Fibroblast of peridontal ligament (primary cell): ENCODE results near the gene GPR137C.

Source experiments
- DNase-seq: peaks from one replicate; pipeline ENCODE4 v3.0.0-alpha.2; 2010; ENCODE audit errors: extremely low read depth

GPR137C gene, protein sequence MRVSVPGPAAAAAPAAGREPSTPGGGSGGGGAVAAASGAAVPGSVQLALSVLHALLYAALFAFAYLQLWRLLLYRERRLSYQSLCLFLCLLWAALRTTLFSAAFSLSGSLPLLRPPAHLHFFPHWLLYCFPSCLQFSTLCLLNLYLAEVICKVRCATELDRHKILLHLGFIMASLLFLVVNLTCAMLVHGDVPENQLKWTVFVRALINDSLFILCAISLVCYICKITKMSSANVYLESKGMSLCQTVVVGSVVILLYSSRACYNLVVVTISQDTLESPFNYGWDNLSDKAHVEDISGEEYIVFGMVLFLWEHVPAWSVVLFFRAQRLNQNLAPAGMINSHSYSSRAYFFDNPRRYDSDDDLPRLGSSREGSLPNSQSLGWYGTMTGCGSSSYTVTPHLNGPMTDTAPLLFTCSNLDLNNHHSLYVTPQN

GRCh38 chr14:52552063-52552988, at the start of gene GPR137C, which contains the start of gene TXNDC16:
Gene GPR137C (plus strand): TSS chr14:52552836. CDS start chr14:52553148, 312 bp downstream.
Gene TXNDC16 (minus strand): TSS chr14:52552505. CDS start chr14:52543557, 8,948 bp downstream.
- DNase-seq, result peak; percentile 98

DNA sequence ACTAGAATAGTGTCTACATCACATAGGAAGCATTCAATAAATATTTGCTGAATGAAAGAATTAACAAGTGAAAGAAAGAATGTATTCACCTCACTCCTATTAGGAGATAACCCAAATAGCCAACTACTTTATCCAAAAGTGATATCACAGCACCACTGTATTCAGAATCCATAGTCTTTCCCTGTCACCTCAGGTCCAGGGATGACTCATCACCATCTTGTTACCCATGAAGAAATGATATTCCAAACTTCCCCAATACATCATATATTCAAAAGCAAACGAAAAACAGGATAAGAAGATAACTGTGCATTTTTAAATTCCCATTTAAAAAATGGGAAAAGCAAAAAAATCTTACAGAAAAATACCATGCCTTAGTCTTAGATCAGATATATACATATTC, 39.4 kb upstream of the GPR137C start:
- DNase-seq, result no peak

DNA sequence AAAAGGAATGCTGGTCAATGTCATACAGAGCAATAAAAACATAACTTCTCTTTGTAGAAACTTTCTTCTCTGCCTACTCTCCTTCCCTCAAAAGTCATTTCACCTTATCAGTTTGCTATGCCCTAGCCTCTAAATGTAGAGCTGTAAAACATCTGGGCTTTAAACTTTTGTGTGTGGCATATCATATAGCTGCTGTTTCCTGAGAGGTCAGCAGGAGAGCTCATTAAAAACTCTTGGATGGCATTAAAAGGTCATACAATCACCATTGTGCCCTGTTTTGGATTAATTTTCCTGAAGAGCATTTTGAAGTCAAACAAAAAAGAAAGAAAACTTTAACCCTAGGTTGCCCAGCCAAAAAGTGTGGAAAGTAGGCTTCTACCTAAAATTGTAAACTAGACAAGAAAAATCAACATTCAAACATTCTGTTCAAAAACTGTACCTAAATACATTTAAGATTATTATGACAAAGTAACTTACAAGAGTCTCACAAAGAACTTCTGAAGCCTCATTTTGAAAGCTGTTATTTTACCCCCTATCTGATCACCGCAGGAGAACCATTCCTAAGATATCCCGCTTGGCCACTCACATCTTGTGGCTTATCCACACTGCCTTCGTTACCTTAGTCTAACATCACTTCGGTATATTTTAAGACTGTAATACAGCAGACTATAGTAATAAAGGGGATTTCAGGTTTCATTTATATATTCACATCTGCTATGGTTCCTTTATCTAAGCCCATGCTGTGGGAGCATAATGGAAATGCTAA, 38.4 kb upstream of the GPR137C start:
- no peak for DNase-seq

DNA sequence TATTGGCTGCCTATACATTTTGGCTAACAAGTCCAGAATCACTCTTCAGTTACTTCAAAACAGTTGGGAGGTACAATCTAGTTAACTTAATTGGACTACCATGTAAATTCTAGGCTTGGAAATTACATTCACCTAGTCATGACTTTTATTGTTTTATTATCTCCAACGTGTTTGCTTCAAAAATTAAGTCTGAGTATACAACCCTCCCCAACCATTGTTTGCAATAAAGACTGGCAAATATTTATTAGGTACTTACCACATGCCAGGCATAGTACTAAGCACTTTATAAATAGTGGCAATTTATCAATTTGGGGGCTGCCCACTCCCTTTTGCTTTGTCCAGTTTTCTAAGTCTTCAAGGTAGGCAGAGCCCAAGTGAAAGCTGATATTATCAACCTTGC, 30.6 kb upstream of the GPR137C start:
- no peak for DNase-seq

DNA sequence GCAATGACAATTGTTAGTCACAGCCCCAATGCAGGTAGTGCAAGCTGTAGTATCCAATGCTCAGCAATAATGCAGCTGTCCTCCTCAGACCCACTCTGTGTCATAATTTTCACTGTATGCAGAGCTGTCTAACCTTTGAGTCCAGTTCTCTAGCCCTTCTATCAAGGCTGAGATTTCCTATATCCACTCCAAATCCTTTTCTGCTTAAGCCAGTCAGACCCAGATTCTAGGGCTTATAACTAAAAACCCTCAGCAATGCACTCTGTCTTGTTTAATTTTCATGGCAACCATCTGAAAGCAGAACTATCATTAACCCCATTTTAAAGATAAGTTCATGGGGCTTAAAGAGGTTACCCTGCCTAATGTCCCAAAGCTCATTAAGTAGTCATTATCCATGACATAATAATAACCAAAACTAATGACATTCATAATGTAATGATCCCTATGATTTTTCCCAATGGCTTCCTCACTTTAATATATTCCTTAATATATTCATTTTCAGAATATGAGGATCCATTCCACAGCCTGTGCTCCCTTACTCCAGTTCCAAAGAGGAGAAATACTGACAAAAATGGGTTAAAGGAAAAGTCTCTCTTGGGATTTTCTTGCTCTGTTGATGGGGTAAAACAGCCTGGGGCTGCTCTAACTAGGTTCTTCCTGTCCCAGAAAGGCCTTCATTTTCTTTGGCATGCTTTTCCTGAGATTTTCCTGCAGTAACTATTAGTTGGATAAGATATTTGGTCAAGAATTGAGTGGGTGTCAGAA, 29.9 kb upstream of the GPR137C start:
- no peak for DNase-seq

GRCh38 chr14:52527052-52527451, 25.6 kb upstream of the GPR137C start:
- DNase-seq, result no peak

GRCh38 chr14:52531481-52531880, 21.2 kb upstream of the GPR137C start:
- DNase-seq, result no peak

GRCh38 chr14:52536269-52536668, 16.4 kb upstream of the GPR137C start:
- no peak for DNase-seq

DNA sequence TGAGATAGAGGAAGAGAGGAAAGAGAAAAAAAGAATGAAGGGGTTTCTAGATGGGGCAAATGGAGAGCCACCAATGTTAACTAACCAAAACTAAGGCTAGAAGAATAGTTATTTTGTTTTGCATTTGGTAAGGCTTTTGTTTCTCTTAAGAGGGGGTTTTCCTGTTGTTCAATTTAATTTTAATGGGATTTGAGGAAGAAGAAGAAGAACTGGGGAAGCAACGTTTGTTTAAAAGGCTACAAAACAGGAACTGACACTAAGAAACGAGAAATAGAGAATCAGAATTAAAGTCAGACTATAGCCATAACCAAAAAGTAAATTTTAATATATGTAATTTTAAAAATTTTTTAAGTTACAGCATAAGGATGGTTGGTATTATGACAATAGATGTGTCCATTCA, 14.0 kb upstream of the GPR137C start:
- DNase-seq, result no peak

GRCh38 chr14:52545584-52546317, 6.9 kb upstream of the GPR137C start:
- peak; percentile 1 for DNase-seq

GRCh38 chr14:52546318-52546670, 6.3 kb upstream of the GPR137C start:
- no peak for DNase-seq

GRCh38 chr14:52547027-52547426, 5.6 kb upstream of the GPR137C start:
- DNase-seq, result no peak

DNA sequence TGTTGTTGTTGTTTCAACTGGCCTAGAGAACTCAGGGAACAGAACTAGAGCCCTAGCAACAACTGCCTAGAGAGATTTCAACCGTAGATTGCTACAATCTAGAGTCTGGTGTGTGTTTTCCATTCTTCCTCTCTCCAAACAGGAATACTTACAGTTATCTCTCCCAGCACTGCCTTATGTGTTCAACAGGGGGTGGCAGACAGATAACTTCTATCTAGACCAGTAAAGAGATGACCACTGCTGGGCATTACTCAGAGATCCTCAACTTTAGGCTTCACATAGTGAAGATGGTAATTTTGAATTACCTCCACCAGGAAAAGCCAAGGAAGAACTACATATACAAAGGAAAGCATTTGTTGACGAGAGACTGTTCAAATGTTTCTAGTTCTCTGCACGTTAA, 5.1 kb upstream of the GPR137C start:
- no peak for DNase-seq

- no peak for DNase-seq
Measured at GRCh38 chr14:52550661-52551060, 2.0 kb upstream of the GPR137C start.

DNA sequence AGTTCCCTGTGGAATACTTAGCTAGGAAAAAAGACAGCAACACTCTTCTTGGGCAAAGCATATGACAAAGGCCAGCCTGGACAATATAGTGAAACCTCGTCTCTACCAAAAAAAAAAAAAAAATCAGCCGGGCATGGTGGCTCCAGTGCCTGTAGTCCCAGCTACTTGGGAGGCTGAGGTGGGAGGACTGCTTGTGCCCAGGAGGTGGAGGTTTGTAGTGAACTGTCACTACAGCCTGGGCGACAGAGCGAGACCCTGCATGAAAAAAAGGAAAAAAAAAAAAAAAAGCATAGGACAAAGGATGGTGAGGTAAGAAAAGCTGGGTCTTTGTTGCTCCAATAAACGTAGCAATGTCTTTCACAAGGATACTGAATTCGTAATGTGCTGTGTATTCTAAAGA, 1.4 kb upstream of the GPR137C start:
- no peak for DNase-seq

DNA sequence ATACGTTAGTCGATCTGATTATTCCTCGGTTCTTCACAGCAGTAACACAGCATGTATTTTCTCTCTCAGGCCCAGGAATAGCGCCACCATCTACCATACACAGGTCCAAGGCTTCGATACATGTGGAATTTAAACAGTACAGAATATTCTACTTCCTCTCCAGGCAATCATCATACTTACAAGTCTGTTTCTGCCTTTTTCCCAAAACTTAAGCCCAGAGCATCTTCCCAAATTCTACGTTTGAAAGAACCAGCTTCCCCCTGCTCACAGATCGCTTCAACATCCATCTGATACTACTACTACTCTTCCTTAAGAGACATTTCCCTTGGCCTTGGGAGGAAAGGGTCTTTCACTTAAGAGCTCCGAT, 957 bp upstream of the GPR137C start:
- peak; percentile 51 for DNase-seq

- DNase-seq, result no peak
Measured at GRCh38 chr14:52553002-52553670, 500 bp downstream of the GPR137C start.

DNA sequence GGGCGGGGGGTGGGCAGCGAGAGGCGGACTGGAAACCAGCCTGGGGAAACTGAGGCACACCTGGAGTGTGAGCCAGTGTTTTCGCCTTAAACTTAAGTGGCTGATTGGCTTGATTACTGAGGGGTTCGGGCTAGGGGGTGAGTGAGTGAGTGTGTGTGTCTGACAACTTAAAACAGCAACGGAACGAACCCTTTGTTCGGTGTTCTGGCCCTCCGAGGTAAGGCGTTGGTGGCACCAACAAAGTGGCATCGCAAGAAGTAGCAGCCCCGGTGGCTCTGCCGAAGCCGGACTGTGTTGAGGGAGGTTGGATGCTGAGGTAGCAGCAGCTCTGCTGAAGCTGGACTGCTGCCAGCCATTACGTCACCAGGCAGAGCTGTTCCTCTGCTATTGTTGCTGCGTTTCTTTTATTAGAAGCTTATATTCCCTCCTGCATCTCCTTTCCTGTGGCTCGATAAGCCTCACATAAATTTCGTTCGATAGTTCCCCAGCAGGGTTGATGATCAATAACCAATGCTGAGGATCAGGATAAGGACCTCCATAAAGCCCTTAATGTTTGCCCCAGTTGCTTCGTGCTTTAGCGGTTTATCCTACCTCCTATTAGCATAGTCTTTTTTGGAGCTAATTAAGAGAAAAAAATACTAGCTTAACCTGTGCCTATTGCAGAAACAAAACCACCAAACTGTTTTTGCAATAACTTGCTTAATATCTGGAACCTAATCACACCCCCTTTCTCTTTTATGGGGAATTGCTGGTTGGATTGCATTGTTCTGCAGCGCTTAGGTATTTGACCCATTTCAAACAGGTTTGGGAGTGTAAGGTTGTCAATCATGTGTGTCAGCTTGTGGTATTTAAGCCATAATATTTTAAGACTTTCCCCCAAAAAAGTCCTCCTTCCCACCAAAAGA, 1.3 kb downstream of the GPR137C start:
- peak; percentile 84 for DNase-seq

DNA sequence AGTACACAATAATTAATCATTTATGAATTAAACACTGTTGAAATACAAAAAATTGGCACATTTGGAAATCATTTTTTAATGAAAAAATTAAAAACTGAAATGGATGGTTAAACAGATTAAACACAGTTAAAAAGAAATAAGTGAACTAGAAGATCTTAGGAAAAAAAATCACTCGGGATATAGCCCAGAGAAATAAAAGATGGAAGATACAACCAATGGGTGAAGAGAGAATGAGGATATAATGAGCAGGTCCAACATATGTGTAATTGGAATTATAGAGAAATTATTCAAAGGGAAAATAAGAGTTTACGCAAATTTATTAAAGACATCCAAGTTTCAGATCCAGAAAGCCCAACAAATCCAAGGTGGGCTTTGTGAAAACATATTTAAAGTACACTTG, 6.1 kb downstream of the GPR137C start:
- DNase-seq, result no peak
